ENCODE results near the gene RPP14. TPM values are rescaled to one million over a fixed set of nuclear protein-coding genes. Genes with fewer than 3 reads are reported as not detected.

RPP14 gene
- total and polyA plus RNA-seq, 2 experiments from 2014 or later: 11.7 to 18.6 TPM

DNA sequence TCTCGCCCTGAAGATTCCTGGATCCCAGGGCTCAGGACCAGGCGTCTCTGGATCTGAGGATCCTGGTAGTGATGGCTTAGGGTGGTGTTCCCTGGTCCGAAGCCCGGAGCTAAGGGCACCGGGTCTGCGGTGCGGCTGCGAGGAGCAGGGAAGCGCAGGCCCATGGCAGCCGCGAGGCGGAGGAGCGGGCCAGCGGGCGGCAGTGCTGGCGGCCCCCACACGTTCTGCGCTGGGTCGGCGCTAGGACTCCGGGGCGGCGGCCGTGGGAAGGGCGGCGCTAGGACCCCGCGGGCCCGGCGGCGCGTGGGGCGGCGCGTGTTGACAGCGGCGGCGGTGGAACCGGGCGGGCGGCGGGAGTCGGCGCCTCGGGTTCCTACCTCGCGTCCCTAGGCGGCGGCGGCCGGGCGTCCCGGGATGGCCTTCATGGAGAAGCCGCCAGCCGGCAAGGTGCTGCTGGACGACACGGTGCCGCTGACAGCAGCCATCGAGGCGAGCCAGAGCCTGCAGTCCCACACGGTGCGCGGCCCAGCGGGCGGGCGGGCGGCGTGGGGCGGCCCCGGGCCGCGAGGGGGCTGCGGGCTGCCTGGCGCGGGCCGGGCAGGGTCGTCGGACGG lies 26.6 kb downstream of the RPP14 start, which contains the start of gene PXK:
TSS of gene PXK (plus strand) at position 318 of the 614 bp plus-strand sequence. CDS start at position 415, 97 bp downstream.
- no peaks in the 10 kb centered on the region for H3K9me3 Mint-ChIP-seq
- peaks cover 15% of the 10 kb centered on the region for H3K27me3 Mint-ChIP-seq (ENCODE audit: insufficient read depth, low read depth, poor library complexity)
- no peak within 1 kb of the TSS for H3K27ac ChIP-seq (ENCODE audit: low read depth)

More for the DNA sequence above, 26.6 kb downstream of the RPP14 start, which contains the start of gene PXK:
- Mint-ChIP-seq H3K36me3 (ENCODE audit: low read depth) (no peaks in the 10 kb centered on the region), H3K27ac (no peak within 1 kb of the TSS), H3K4me1 (peaks cover 18% of the 10 kb centered on the region), H3K4me3 (peak within 1 kb of the TSS; percentile 85)
- peak within 1 kb of the TSS; percentile 93 for H3K4me2 ChIP-seq
- H3K79me2 ChIP-seq (replicated peaks; ENCODE audit: insufficient read depth): no peaks in the 10 kb centered on the region
- H3K27me3 ChIP-seq (ENCODE audit: insufficient read depth): peaks cover 25% of the 10 kb centered on the region
- H3K4me3 ChIP-seq: peak within 1 kb of the TSS; percentile 85
- ATAC-seq: peak; percentile 93
- peaks cover 11% of the 10 kb centered on the region for H3K4me1 ChIP-seq (ENCODE audit: insufficient read depth)
- TF ChIP-seq, protein P1, sequence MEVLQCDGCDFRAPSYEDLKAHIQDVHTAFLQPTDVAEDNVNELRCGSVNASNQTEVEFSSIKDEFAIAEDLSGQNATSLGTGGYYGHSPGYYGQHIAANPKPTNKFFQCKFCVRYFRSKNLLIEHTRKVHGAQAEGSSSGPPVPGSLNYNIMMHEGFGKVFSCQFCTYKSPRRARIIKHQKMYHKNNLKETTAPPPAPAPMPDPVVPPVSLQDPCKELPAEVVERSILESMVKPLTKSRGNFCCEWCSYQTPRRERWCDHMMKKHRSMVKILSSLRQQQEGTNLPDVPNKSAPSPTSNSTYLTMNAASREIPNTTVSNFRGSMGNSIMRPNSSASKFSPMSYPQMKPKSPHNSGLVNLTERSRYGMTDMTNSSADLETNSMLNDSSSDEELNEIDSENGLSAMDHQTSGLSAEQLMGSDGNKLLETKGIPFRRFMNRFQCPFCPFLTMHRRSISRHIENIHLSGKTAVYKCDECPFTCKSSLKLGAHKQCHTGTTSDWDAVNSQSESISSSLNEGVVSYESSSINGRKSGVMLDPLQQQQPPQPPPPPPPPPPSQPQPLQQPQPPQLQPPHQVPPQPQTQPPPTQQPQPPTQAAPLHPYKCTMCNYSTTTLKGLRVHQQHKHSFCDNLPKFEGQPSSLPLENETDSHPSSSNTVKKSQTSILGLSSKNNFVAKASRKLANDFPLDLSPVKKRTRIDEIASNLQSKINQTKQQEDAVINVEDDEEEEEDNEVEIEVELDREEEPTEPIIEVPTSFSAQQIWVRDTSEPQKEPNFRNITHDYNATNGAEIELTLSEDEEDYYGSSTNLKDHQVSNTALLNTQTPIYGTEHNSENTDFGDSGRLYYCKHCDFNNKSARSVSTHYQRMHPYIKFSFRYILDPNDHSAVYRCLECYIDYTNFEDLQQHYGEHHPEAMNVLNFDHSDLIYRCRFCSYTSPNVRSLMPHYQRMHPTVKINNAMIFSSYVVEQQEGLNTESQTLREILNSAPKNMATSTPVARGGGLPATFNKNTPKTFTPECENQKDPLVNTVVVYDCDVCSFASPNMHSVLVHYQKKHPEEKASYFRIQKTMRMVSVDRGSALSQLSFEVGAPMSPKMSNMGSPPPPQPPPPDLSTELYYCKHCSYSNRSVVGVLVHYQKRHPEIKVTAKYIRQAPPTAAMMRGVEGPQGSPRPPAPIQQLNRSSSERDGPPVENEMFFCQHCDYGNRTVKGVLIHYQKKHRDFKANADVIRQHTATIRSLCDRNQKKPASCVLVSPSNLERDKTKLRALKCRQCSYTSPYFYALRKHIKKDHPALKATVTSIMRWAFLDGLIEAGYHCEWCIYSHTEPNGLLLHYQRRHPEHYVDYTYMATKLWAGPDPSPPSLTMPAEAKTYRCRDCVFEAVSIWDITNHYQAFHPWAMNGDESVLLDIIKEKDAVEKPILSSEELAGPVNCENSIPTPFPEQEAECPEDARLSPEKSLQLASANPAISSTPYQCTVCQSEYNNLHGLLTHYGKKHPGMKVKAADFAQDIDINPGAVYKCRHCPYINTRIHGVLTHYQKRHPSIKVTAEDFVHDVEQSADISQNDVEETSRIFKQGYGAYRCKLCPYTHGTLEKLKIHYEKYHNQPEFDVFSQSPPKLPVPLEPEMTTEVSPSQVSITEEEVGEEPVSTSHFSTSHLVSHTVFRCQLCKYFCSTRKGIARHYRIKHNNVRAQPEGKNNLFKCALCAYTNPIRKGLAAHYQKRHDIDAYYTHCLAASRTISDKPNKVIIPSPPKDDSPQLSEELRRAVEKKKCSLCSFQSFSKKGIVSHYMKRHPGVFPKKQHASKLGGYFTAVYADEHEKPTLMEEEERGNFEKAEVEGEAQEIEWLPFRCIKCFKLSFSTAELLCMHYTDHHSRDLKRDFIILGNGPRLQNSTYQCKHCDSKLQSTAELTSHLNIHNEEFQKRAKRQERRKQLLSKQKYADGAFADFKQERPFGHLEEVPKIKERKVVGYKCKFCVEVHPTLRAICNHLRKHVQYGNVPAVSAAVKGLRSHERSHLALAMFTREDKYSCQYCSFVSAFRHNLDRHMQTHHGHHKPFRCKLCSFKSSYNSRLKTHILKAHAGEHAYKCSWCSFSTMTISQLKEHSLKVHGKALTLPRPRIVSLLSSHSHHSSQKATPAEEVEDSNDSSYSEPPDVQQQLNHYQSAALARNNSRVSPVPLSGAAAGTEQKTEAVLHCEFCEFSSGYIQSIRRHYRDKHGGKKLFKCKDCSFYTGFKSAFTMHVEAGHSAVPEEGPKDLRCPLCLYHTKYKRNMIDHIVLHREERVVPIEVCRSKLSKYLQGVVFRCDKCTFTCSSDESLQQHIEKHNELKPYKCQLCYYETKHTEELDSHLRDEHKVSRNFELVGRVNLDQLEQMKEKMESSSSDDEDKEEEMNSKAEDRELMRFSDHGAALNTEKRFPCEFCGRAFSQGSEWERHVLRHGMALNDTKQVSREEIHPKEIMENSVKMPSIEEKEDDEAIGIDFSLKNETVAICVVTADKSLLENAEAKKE (CRISPR knock-in tag; IDR thresholded peaks at IDR 0.05): no peak
- TF ChIP-seq ZNF114 (CRISPR knock-in tag; IDR thresholded peaks at IDR 0.05) (no peak), JUNB (IDR thresholded peaks at IDR 0.05; ENCODE audit: unreplicated experiment) (no peak), EZH2phosphoT487 (IDR thresholded peaks at IDR 0.05; ENCODE audit: unreplicated experiment) (no peak), CREB1 (CRISPR knock-in tag; IDR thresholded peaks at IDR 0.05; ENCODE audit: low read depth) (peak; percentile 64)
- H3F3A ChIP-seq (replicated peaks; ENCODE audit: low read depth): no peaks in the 10 kb centered on the region; the same call in 1 of the 2 replicates
- H3K36me3 ChIP-seq (ENCODE audit: insufficient read depth): no peaks in the 10 kb centered on the region
- DNase-seq (ENCODE audit: low spot score): peak; percentile 84
- peak within 1 kb of the TSS; percentile 100 for H2AFZ ChIP-seq
- no peaks in the 10 kb centered on the region for H4K20me1 ChIP-seq (replicated peaks; ENCODE audit: insufficient read depth)
- H3K9me2 ChIP-seq (ENCODE audit: insufficient read depth): no peaks in the 10 kb centered on the region

All from GM23338 (cell line).